Measurements from ENCODE around the gene ASCC1.

Gene ASCC1

DNA sequence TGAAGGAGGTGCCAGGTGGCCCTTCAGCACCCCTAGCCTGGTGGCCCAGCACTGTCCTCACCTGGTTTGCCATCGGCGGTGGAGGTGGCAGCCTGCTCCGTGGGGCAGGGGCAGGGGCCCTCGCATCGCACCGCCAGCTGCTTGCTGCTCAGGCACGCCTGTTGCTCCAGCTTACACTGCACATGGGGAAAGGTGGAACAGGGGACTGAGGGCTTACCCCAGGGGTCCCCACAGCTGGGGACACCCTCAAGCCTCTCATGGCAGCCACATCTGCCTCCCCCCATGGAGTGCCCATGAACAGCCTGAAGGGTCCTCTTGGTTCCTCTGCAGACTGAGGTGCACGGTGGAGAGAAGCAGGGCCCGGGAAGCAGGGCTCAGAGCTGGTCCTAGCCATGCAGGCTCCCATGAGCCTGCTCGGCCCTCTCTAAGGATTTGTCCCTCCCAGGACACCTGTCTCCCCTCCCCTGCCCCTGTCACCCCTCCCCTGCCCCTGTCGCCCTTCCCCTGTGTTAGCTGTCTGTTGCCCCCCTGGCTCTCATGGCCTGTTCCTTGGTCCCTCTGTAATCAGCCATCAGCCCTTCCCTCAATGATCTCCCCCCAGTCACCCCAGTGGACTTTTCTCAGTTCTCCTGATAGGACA lies 147.8 kb downstream of the ASCC1 start:
- no peak overlapping the region for H3K27ac ChIP-seq
- TF ChIP-seq ZFX (IDR thresholded peaks at IDR 0.05), result no peak
- no peak for TF ChIP-seq CTCF (conservative IDR thresholded peaks at IDR 0.05)

GRCh38 chr10:72067463-72068125 lies 148.5 kb downstream of the ASCC1 start:
- TF ChIP-seq CTCF (conservative IDR thresholded peaks at IDR 0.05), result no peak
- TF ChIP-seq ZFX (IDR thresholded peaks at IDR 0.05), result no peak
- no peak overlapping the region for H3K27ac ChIP-seq

DNA sequence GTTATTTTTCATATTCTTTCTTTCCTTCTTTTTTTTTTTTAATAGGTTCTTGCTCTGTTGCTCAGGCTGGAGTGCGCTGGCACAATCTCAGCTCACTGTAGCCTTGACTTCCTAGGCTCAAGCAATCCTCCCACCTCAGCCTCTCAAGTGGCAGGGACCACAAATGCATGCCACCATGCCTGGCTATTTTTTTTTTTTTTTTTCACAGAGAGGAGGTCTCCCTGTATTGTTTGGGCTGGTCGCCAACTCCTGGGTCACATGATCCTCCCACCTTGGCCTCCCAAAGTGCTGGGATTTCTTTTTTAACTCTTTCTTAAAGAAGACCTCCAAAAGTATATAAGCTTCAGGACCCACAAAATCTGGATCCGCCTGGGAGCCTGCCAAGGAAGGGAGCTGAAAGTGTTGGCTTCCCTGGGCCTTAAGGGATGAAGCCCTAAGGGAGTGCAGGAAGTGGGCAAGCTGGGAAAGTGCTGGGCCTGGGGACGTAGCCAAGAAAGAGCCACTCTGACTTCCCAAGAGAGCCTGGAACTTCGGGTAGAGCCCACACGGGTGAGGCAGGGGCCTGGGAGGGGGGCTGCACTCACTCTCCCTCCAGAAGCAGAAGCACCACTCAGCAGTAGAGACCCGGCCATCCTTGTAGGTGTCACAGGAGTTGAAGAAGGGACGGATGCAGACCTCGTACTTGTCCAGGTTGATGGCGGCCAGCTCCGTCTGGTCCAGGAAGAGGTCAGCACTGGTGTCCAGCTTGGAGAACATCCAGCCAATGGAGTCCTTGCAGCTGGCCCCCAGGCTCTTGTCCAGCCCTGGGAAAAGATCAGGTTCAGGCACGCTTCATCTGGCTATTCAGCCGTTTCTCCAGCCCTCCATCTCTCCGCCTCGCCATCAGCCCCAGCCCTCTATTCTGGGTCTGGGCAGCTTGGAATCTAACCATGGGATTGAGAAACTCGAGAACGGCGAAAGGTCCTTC lies 149.5 kb downstream of the ASCC1 start:
- H3K27ac ChIP-seq, result no peak overlapping the region
- TF ChIP-seq CTCF (conservative IDR thresholded peaks at IDR 0.05), result no peak
- no peak for TF ChIP-seq ZFX (IDR thresholded peaks at IDR 0.05)

GRCh38 chr10:72065439-72066025 lies 150.5 kb downstream of the ASCC1 start:
- H3K27ac ChIP-seq, result no peak overlapping the region
- TF ChIP-seq CTCF (conservative IDR thresholded peaks at IDR 0.05), result no peak
- no peak for TF ChIP-seq ZFX (IDR thresholded peaks at IDR 0.05)

DNA sequence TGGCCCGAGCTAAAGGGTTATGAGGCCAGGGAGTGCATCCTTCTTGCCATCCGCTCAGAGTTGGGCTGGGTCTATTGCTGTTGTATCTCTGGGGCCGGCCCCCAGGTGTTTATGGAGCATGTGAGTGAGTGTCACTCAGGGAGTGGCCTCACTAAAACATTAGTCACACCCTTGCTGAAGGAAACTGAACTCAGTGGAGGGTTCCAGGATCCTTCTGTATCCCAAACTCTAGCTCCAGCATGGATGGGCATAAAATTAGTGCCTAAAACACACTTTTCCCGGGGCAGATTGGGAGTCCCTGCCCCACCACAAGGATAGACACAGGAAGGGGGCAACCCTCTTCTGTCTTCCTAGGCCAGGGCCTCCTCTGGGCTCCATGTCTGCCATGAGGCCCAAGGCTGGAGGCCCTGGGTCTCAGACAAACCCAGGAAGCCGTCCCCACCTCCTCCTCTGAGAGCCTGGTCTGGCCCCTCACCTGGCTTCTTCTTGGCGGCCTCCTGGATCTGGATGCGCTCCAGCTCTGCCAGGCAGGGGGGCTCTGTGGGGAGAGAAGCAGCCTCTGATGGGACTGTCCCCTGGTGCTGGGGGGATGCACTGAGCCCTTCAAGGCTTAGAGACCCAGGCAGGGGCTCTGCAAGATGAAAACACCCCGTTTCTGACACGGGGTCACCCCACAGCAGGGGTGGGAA lies 152.2 kb downstream of the ASCC1 start:
- H3K27ac ChIP-seq, result no peak overlapping the region
- TF ChIP-seq CTCF (conservative IDR thresholded peaks at IDR 0.05), result no peak
- no peak for TF ChIP-seq ZFX (IDR thresholded peaks at IDR 0.05)

DNA sequence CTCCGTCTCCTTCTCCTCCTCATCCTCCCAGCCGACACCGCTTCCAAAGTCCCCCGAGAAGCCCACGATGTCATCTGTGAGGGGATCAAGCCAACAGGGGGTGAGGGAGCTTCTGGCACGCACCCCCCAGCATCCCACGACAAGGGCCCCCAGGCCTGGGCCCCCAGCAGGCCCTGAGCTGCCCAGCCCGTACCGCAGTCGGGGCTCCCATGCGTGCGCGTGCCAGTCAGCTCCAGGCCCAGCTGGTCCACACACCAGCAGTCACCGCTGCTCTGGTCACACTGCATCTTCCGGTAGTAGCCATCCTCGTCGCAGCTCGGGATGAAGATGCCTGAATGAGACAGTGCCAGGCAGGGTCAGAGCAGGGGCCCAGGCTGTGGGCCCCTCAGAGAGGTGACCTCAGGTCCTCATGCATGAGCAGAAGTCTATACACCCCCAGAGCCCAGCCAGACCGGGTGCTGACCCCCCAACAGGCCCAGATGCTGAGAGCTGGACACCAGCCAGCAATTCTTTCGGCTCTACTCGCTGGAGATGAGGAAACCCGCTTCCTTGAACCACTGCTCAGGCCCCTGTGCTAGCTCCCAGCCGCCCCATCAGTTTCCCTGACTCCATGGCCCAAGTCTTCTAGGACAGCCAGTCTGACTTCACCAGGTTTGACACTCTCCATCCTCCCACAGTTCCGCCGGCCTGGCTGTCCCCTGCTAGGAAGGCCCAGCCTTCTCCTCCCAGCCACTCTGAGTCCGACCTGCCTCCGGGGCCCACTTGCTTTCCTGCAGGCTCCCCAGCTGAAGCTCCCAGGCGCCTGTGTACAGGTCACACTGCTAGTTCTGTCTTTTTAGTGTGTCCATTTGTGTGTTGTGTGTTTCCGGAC lies 153.0 kb downstream of the ASCC1 start:
- TF ChIP-seq ZFX (IDR thresholded peaks at IDR 0.05), result no peak
- TF ChIP-seq CTCF (conservative IDR thresholded peaks at IDR 0.05), result no peak
- H3K27ac ChIP-seq, result no peak overlapping the region
